Skin epidermis (tissue), 12 donors: ENCODE data around the gene PDS5A.
"Not testable (repeated sequence)": the region's sequence is repeated elsewhere in the genome, so short reads cannot be mapped to it uniquely, and the experiment has no call there.

Experiments
- H3K27ac ChIP-seq, 21 experiments: fragments of 200-600 bp; sonication (generic) in 11 of 21; one replicate each; pipeline ENCODE4 v1.5.0; 2020; ENCODE audit warnings: mild to moderate bottlenecking in 3 of 21, inconsistent platforms in 2 of 21, moderate library complexity in 2 of 21
- H3K4me3 ChIP-seq, 7 experiments: fragments of 200-600 bp; sonication (generic) in 2 of 7; one replicate each; pipeline ENCODE4 v1.5.0; 2020; ENCODE audit warnings: inconsistent platforms in 2 of 7, mild to moderate bottlenecking in 2 of 7, moderate library complexity in 1 of 7

PDS5A gene

DNA sequence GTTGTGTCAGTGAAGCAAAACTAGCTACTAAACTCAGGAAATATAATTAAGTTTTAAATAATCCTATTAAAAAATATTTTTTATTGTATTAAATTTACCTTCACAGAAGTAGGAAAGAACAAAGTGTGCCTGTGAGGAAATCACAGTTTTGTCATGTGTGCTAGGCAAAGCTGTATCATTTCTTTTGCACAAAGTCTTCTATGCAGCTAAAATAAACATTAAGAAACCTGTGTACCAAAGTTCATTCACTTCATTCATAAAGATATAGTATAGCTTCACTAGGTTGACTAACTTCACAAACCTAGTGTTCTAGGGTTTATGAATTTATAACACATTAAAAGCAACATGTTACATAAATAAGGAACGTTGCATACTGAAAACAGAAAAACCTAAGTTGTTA lies 131.0 kb downstream of the PDS5A start:
- Histone ChIP-seq H3K27ac (no peak overlapping the region), H3K4me3 (no peak overlapping the region)

DNA sequence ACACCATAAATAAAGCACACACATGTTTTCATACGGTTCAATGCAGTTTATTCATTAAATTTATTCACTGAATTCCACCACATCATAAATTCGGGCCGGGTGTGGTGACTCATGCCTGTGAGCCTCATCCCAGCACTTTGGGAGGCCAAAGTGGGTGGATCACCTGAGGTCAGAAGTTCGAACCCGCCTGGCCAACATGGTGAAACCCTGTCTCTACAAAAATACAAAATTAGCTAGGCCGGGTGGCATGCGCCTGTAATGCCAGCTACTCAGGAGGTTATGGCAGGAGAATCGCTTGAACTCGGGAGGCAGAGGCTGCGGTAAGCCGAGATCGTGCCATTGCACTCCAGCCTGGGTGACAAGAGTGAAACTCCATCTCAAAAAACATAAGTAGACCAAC lies 131.6 kb downstream of the PDS5A start:
- Histone ChIP-seq H3K27ac (no peak overlapping the region), H3K4me3 (no peak overlapping the region)

DNA sequence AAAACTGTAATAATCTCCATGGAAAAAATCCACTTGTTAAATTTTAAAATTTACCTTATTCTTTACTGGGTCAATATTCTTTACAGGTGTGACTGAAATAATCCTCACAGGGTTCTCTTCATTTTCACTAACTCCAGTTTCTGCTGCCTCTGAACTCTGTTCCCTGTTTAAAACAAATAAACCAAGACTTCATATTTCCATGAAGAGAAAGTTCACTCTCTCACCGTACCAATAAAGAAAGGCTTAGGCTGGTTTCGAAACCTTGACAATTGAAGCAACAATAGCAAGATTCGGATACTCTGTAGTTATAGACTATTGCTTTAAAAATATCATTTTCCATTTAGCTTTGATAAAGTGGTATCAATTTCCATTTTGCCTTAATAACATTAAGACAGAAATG lies 135.8 kb downstream of the PDS5A start:
- no peak overlapping the region for H3K27ac ChIP-seq
- H3K4me3 ChIP-seq: no peak overlapping the region

DNA sequence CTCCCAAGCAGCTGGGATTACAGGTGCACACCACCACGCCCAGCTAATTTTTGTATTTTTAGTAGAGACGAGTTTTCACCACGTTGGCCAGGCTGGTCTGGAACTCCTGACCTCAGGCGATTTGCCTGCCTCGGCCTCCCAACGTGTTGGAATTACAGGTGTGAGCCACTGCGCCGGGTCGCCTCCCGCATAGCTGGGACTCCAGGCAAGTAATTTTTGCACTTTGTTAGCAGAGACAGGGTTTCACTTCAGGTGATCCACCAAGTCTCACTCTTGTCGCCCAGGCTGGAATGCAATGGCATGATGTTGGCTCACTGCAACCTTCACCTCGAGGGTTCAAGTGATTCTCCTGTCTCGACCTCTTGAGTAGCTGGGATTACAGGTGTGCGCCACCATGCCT lies 137.2 kb downstream of the PDS5A start:
- not testable (repeated sequence) for H3K4me3 ChIP-seq, H3K27ac ChIP-seq

DNA sequence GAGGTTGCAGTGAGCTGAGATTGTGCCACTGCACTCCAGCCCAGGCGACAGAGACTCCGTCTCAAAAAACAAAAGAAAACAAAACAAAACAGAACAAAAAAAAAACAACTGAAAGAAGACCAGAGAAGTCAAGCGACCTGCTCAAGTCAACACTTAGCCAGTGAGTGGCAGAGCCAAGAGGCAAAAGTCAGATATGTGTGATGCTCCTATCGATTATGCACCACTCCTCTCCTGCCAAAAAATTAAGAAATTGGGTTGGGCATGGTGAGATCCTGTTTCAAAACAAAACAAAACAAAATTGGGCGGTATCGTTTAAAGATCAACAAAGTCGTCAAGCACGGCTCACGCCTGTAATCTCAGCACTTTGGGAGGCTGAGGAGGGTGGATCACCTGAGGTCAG lies 137.7 kb downstream of the PDS5A start:
- no peak overlapping the region for H3K27ac ChIP-seq
- H3K4me3 ChIP-seq: no peak overlapping the region

DNA sequence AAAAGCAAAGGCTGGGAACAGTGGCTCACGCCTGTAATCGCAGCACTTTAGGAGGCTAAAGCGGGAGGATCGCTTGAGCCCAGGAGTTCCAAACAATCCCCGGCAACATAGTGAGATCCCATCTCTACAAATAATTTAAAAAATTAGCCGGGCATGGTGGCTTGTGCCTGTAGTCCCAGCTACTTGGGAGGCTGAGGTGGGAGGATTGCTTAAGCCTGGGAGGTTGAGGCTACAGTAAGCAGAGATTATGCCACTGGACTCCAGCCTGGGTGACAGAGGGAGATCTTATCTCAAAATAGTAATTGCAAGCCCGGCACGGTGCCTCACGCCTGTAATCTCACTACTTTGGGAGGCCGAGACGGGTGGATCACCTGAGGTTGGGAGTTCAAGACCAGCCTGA lies 139.3 kb downstream of the PDS5A start:
- not testable (repeated sequence) for H3K4me3 ChIP-seq

DNA sequence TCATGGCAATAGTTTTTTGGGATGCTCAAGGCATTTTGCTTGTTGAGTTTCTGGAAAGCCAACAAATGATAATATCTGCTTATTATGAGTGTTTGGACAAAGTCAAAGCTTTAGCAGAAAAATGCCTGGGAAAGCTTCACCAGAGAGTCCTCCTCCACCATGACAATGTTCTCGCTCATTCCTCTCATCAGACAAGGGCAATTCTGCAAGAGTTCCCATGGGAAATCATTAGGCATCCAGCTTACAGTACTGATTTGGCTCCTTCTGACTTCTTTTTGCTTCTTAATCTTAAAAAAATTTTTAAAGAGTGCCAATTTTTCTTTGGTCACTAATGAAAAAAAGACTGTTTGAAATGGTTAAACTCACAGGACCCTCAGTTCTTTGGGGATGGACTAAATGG lies 143.4 kb downstream of the PDS5A start:
- Histone ChIP-seq H3K27ac (no peak overlapping the region), H3K4me3 (no peak overlapping the region)

More for the DNA sequence above, 139.3 kb downstream of the PDS5A start:
- H3K27ac ChIP-seq: not testable (repeated sequence)

DNA sequence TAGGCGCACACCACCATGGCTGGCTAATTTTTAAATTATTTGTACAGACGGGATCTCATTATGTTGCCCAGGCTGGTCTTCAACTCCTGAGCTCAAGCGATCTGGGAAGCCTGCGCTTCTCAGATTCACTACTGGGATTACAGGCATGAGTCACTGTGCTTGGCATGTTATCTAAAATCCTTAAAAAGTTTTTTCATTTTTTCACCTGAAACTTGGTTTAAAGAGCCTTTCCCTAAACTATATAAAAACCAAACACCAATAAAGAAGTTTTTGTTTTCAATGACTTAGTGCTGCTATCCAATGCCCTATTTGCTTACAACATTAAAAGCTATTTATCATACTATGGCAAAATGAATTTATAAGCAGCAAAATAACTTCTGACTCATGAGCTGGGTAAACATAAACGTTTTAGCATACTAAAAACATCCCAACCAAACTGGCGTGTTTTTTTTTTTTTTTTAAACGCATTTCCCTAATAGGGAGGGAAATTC lies 151.9 kb downstream of the PDS5A start:
- H3K27ac ChIP-seq: no peak overlapping the region

DNA sequence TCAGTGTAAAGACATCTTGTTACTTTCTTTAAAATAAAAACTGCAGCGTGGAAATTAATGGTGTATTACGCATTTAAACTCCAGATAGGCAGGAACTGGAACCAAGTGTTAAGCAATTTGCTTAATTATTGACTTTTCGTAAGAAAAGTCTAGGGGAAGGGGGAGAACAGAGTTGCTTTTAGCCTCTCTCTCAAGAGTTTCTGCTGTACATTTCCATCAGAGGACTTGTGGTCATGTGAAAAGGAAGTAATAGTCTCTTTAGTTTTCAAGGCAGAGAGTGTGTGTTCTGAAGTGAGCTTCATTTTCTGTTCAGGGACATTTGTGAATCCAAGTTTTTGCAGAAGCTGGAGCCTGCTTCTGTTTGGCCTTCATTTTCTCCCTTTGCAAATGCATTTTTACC lies 152.6 kb downstream of the PDS5A start:
- Histone ChIP-seq H3K4me3 (no peak overlapping the region), H3K27ac (peak overlapping the region in 2 of 21 experiments; percentile 22 to 46)

More for the DNA sequence above, 151.9 kb downstream of the PDS5A start:
- no peak overlapping the region for H3K4me3 ChIP-seq

DNA sequence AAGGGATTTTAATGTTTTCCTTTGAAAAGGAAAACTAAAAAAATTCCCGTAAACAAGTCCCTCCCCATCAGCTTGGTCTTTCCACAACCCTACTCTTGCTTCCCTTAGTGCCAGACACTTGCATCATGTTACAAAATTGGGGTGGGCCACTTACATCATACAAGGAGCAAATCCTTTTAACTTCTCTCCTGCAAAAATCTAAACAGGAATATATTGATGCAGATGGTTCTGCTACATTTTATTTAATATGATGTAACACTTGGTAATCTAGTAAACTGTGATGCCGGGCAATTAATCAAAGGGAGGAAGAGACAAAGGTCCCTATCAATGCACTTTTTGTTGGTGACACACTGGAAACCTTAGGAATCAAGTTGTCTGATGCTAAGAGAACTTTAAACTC lies 154.5 kb downstream of the PDS5A start:
- no peak overlapping the region for H3K27ac ChIP-seq
- H3K4me3 ChIP-seq: no peak overlapping the region

DNA sequence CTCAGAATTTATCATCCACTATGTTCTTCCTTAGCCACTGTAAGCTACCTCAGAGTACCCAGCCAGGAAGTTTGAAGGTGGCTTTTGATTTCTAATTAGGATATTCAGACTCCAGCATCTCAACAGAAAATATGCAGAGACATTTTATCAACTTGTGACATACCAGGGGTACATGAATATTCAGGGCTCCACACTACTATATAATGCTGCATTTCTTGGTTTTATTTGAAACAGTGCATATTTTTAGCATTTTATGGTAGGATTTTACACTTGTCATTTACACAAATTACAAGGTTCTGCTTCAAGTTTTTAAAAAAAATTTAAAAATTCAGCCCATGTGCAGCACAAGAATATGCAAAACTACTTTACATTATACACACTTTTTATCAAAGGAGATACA lies 155.0 kb downstream of the PDS5A start:
- Histone ChIP-seq H3K4me3 (no peak overlapping the region), H3K27ac (no peak overlapping the region)

DNA sequence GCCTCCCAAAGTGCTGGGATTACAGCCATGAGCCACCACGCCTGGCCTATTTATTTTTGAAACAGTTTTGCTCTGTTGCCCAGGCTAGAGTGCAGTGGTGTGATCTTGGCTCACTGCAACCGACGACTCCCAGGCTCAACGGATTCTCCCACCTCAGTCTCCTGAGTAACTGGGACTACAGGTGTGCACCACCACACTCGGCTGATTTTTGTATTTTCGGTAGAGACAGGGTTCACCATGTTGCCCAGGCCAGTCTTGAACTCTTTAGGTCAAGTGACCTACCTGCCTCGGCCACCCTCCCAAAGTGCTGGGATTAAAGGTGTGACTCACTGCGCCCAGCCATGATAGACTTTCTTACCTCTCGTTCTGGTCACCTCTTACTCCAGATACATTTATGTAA lies 155.8 kb downstream of the PDS5A start:
- Histone ChIP-seq H3K27ac (no peak overlapping the region), H3K4me3 (no peak overlapping the region)

DNA sequence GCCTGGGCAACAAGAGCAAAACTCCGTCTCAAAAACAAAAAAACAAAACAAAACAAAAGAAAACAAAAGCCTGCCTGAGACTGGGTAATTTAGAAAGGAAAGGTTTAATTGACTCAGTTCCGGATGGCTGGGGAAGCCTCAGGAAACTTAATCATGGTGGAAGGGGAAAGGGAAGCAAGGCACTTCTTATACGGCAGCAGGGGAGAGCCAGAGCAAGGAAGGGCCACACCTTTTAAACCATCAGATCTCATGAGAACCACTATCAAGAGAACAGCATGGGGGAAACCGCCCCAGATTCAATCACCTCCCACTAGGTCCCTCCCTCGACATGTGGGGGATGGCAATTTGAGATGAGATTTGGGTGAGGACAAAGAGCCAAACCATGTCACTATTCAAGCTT lies 157.5 kb downstream of the PDS5A start:
- no peak overlapping the region for H3K27ac ChIP-seq
- H3K4me3 ChIP-seq: no peak overlapping the region

DNA sequence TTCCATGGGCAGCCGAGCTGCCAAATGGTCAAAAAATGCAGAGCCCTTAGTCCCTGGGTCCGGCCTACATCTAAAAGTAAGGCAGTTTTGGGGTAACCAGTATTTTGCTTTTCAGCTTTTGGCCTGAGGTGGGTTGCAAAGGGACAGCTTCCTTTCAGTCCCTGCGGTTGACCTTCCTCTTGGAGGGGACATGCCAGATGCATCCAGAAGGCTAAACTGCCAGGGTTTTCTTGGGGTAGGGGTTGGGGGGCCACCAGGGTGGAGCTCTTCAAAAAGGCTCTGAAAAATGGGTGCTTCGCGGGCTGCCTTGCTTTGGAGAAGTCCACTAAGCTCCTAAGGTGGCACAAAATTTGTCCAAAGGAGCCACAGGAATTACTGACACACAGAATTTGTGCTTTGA lies 159.1 kb downstream of the PDS5A start:
- no peak overlapping the region for H3K4me3 ChIP-seq
- no peak overlapping the region for H3K27ac ChIP-seq

DNA sequence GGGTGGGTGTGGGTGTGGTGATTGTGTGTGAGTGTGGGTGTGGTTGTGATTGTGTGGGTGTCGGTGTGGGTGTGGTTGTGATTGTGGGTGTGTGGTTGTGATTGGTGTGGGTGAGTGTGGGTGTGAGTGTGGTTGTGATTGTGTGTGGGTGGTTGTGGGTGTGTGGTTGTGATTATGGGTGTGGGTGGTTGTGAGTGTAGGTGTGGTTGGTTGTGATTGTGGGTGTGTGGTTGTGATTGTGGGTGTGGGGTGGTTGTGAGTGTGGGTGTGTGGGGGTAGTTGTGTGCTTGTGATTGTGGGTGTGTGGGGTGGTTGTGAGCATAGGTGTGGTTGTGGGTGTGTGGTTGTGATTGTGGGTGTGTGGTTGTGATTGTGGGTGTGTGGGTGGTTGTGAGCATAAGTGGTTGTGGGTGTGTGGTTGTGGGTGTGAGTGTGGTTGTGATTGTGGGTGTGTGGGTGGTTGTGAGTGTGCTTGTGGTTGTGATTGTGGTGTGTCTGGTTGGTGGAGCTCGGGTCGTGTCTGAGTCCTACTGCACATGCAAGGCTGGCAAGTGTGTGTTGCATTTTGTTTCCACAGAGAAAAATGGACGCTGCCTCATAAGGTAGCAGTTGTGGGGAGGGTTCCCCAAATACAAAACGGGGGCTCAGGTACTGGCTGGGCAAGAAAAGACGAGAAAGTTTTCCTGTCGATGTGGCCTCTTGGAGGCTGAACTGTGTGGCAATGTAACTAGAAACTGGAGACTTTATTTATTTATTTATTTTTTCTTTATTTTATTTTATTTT lies 163.1 kb downstream of the PDS5A start:
- H3K27ac ChIP-seq: no peak overlapping the region
- no peak overlapping the region for H3K4me3 ChIP-seq

DNA sequence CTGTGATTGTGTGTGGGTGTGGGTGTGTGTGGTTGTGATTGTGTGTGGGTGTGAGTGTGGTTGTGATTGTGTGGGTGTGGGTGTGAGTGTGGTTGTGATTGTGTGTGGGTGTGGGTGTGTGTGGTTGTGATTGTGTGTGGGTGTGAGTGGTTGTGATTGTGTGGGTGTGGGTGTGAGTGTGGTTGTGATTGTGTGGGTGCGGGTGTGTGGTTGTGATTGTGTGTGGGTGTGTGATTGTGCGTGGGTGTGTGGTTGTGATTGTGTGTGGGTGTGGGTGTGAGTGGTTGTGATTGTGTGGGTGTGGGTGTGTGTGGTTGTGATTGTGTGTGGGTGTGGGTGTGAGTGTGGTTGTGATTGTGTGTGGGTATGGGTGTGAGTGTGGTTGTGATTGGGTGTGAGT lies 163.9 kb downstream of the PDS5A start:
- not testable (repeated sequence) for H3K27ac ChIP-seq, H3K4me3 ChIP-seq

DNA sequence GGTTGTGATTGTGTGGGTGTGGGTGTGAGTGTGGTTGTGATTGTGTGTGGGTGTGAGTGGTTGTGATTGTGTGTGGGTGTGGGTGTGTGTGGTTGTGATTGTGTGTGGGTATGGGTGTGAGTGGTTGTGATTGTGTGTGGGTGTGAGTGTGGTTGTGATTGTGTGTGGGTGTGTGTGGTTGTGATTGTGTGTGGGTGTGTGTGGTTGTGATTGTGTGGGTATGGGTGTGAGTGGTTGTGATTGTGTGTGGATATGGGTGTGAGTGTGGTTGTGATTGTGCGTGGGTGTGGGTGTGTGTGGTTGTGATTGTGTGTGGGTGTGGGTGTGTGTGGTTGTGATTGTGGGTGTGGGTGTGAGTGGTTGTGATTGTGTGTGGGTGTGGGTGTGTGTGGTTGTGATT lies 164.7 kb downstream of the PDS5A start:
- not testable (repeated sequence) for H3K27ac ChIP-seq

DNA sequence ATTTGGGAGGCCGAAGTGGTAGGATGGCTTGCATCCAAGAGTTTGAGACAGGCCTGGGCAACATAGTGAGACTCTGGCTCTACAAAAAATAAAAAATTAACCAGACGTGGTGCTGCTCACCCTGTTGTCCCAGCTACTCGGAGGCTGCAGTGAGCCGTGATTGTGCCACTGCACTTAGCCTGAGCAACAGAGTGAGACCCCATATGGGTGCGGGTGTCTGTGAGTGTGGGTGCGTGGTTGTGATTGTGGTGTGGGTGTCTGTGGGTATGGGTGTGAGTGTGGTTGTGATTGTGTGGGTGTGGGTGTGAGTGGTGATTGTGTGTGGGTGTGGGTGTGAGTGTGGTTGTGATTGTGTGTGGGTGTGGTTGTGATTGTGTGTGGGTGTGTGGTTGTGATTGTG lies 165.2 kb downstream of the PDS5A start:
- Histone ChIP-seq H3K27ac (no peak overlapping the region), H3K4me3 (no peak overlapping the region)

More for the DNA sequence above, 164.7 kb downstream of the PDS5A start:
- H3K4me3 ChIP-seq: not testable (repeated sequence)

DNA sequence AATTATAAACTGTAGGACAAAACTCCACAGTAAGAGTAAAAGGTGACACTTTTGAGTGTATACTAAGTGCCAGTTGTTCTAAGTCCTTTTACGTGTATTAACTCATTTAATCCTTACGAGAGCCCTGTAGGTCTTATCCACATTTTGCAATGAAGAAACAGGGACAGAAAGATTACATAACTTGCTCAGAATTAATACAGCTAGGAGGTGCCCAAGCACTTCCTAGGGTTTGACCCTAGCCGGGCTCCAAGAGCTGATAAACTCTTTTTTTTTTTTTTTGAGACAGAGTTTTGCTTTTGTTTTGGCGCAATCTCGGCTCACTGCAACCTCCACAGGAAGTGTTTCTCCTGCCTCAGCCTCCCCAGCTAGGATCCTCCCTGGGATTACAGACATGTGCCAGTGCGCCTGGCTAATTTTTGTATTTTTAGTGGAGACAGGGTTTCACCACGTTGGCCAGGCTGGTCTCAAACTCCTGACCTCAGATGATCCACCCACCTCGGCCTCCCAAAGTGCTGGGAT lies 169.4 kb downstream of the PDS5A start:
- H3K4me3 ChIP-seq: no peak overlapping the region
- no peak overlapping the region for H3K27ac ChIP-seq

DNA sequence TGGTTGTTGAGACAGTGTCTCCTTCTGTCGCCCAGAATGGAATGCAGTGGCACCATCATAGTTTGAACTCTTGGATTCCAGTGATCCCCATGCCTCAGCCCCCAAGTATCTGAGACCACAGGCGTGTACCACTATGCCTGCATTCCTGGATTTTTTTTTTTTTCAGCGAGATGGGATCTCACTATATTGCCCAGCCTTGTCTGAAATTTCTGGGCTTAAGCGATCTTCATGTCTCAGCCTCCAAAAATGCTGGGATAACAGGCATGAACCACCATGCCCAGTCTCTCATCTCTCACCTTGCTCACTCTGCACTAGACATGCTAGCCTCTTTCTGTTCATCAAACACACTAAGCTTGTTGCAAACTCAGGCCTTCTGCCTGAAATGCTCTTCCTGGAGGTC lies 175.7 kb downstream of the PDS5A start:
- Histone ChIP-seq H3K27ac (no peak overlapping the region), H3K4me3 (no peak overlapping the region)

DNA sequence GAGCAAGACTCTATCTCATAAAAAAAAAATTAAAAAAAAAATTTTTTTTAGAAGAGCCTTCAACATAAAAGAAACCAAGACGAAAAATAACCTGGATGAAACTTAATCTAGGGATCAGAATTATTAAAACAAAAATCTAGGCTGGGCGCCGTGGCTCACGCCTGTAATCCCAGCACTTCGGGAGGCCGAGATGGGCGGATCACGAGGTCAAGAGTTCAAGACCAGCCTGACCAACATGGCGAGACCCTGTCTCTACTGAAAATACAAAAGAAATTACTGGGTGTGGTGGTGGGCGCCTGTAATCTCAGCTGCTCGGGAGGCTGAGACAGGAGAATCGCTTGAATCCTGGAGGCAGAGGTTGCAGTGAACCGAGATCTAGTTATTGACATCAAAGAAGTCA lies 184.7 kb downstream of the PDS5A start:
- H3K27ac ChIP-seq, H3K4me3 ChIP-seq: not testable (repeated sequence)

DNA sequence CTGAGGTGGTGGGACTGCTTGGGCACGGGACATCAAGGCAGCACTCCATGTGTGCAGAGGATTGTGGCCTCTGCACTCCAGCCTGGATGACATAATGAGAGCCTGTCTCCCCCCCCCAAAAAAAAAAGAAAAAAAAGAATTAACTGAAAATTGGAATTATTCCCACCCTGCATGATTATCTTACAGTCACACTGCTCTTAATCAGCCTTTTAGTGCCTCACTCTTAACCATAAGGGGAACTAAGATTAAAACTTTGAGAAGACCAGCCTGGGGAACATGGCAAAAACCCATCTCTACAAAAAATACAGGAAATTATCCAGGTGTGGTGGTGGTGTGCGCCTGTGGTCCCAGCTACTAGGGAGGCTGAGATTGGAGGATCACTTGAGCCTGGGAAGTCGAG lies 185.2 kb downstream of the PDS5A start:
- Histone ChIP-seq H3K4me3 (no peak overlapping the region), H3K27ac (no peak overlapping the region)
